Brain microvascular endothelial cell (primary cell): ENCODE data around the gene RCCD1.

Experiments used
- DNase-seq: peaks from one replicate; pipeline ENCODE4 v3.0.0-alpha.2; 2020
- H3K27ac ChIP-seq: fragments of 250-450 bp; sonication (Bioruptor Pico); 2 replicates; pipeline ENCODE4 v1.5.1; 2020; ENCODE audit warnings: mild to moderate bottlenecking, moderate library complexity
- H3K27me3 ChIP-seq: fragments of 250-450 bp; sonication (Bioruptor Pico); replicated peaks from 2 replicates; pipeline ENCODE4 v1.5.1; 2020; ENCODE audit warnings: mild to moderate bottlenecking
- H3K36me3 ChIP-seq: fragments of 250-450 bp; sonication (Bioruptor Pico); replicated peaks from 2 replicates; pipeline ENCODE4 v1.5.1; 2020; ENCODE audit warnings: mild to moderate bottlenecking
- H3K4me3 ChIP-seq: 2 replicates; pipeline ENCODE4 v1.5.1; 2011; ENCODE audit warnings: low read depth, mild to moderate bottlenecking, control low read depth, low read length, moderate library complexity
- in situ Hi-C: cut with HindIII; loops from 2 replicates; pipeline ENCODE4 v1.10.0; 2017; ENCODE audit warnings: low sequenced_read_pairs, low pct_ligation_motif_present
- TF ChIP-seq, protein P1 (sequence below): IDR thresholded peaks from 2 replicates; pipeline ENCODE4 v1.5.1; 2011; ENCODE audit warnings: low read depth, mild to moderate bottlenecking, moderate library complexity, low read length, control low read depth, inconsistent platforms; ENCODE audit errors: missing control alignments

The RCCD1 gene

DNA sequence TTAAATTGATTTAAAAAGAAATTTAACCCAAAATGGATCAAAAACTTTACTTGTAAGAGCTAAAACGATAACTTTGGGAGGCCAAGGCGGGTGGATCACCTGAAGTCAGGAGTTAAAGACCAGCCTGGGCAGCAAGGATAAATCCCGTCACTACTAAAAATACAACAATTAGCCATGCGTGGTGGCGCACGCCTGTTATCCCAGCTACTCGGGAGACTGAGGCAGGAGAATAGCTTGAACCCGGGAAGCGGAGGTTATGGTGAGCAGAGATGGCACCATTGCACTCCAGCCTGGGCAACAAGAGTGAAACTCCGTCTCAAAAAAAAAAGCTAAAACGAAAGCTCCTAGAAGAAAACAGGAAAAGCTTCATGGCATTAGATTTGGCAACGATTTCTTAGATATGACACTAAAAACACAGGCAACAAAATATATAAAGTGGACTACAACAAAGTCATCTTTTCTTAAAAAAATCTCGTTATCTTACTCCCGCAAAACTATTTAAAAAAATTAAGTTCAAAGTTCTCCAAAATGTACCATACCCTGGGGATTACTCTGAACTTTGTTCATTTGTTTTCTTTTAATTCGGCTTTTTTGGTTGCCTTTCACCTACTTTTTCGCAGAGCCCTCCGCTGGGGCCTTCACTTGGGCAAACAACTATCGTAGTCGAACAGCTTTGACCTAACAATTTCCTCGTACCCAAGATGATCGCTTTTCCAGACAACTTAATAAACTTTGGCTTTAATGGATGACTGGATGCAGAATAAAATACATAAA, 25.3 kb upstream of the RCCD1 start:
- H3K4me3 ChIP-seq: peak overlapping the region; percentile 72
- H3K27ac ChIP-seq: peak overlapping the region; percentile 71
- no peak for DNase-seq
- no peaks in the 10 kb centered on the region for H3K27me3 ChIP-seq
- in situ Hi-C loops: no loop called here
- TF ChIP-seq, protein P1, sequence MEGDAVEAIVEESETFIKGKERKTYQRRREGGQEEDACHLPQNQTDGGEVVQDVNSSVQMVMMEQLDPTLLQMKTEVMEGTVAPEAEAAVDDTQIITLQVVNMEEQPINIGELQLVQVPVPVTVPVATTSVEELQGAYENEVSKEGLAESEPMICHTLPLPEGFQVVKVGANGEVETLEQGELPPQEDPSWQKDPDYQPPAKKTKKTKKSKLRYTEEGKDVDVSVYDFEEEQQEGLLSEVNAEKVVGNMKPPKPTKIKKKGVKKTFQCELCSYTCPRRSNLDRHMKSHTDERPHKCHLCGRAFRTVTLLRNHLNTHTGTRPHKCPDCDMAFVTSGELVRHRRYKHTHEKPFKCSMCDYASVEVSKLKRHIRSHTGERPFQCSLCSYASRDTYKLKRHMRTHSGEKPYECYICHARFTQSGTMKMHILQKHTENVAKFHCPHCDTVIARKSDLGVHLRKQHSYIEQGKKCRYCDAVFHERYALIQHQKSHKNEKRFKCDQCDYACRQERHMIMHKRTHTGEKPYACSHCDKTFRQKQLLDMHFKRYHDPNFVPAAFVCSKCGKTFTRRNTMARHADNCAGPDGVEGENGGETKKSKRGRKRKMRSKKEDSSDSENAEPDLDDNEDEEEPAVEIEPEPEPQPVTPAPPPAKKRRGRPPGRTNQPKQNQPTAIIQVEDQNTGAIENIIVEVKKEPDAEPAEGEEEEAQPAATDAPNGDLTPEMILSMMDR: no peak
- no peaks in the 10 kb centered on the region for H3K36me3 ChIP-seq

GRCh38 chr15:90930861-90931574, 23.7 kb upstream of the RCCD1 start:
- peak overlapping the region; percentile 72 for H3K4me3 ChIP-seq
- DNase-seq: no peak
- no peaks in the 10 kb centered on the region for H3K27me3 ChIP-seq
- no peaks in the 10 kb centered on the region for H3K36me3 ChIP-seq
- TF ChIP-seq, protein P1: peak; percentile 1
- no peak overlapping the region for H3K27ac ChIP-seq
- in situ Hi-C loops: no loop called here

DNA sequence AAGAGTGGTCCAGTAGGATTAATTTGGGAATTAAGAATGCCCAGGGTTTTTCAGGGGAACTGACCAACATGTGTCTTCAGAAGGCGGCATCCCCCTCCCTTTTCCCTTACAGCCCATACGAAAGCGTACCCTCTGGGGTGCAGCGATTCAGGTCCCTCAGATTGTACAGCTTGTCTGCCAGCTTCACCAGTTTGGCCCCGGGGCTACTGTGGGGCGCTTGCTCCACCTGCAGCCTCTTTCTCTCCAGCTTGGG, 23.2 kb upstream of the RCCD1 start:
- Histone ChIP-seq H3K27me3 (no peaks in the 10 kb centered on the region), H3K27ac (no peak overlapping the region), H3K4me3 (peak overlapping the region; percentile 77), H3K36me3 (no peaks in the 10 kb centered on the region)
- in situ Hi-C loops: no loop called here
- TF ChIP-seq, protein P1: no peak
- DNase-seq: no peak

GRCh38 chr15:90931828-90932659, 22.6 kb upstream of the RCCD1 start, which contains the start of gene HDDC3:
Gene HDDC3, minus strand, starts transcription at chr15:90932549. Its CDS starts 9 bp downstream, at chr15:90932540.
- in situ Hi-C loops: no loop called here

DNA sequence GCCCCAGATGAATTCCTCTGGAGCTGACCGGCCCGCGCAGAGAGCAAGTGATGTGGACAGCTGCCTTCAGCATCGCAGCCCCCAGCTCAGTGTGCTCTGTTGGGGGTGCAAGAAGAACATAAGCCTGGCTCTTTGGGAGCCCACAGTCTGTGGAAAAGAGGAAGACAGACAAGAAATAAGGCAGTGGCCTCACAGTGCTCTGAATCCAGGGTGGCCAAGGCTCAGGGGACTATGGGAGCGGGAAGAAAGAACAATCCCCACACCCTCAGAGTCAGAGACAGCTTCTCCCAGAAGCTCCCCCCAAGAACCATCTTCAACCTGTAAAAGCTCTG, 22.1 kb upstream of the RCCD1 start:
- TF ChIP-seq, protein P1: no peak
- Histone ChIP-seq H3K4me3 (no peak overlapping the region), H3K27me3 (no peaks in the 10 kb centered on the region), H3K27ac (no peak overlapping the region), H3K36me3 (peaks cover 2% of the 10 kb centered on the region)
- in situ Hi-C loops: no loop called here
- DNase-seq: no peak

More at GRCh38 chr15:90931828-90932659, 22.6 kb upstream of the RCCD1 start, which contains the start of gene HDDC3:
- Histone ChIP-seq H3K27me3 (no peaks in the 10 kb centered on the region), H3K4me3 (peak within 1 kb of the TSS; percentile 77), H3K36me3 (peaks cover 2% of the 10 kb centered on the region), H3K27ac (no peak within 1 kb of the TSS)
- TF ChIP-seq, protein P1: peak; percentile 86
- DNase-seq: peak; percentile 70
